HCT116 (cell line): ENCODE data around the gene ZNF571. TPM values are rescaled to one million over a fixed set of nuclear protein-coding genes. Genes with fewer than 3 reads are reported as not detected.

ENCODE experiments used
- ATAC-seq: fragments of 200-7000 bp; cut with Tn5 transposase; 2 replicates; pipeline ENCODE4 v1.9.1; 2020; ENCODE audit warnings: mild to moderate bottlenecking, moderate library complexity
- Bru-seq: library from RNA; stranded (reverse); fragments of 400-500 nt; gene quantifications from one replicate; lab custom pipeline; 2021; lab: Mats Ljungman, UMichigan
- BruChase-seq, 2 experiments: library from RNA; stranded (reverse); fragments of 400-500 nt; gene quantifications; one replicate each; lab custom pipeline; 2021; lab: Mats Ljungman, UMichigan
- BruUV-seq: library from RNA; stranded (reverse); fragments of 400-500 nt; replicated peaks from 2 replicates; lab custom pipeline; 2021; lab: Mats Ljungman, UMichigan
- CTCF ChIA-PET: fragments of 300-600 bp; sonication (Branson Sonifier 250); formaldehyde crosslinking; loops from one replicate; lab custom pipeline; 2021; ENCODE audit warnings: antibody characterized with exemption; lab: Charles Lee
- POLR2A ChIA-PET: fragments of 300-600, 350-600 bp; sonication (Branson Sonifier 250); formaldehyde crosslinking; loops from one replicate; lab custom pipeline; 2021; ENCODE audit warnings: antibody characterized with exemption; lab: Charles Lee
- RAD21 ChIA-PET, 2 experiments: fragments of 300-600 bp; sonication (Branson Sonifier 250); formaldehyde crosslinking; loops; one replicate each; lab custom pipeline; 2023; ENCODE audit warnings: low total read pairs in 2 of 2; ENCODE audit not compliant: uncharacterized antibody in 2 of 2, unreplicated experiment in 2 of 2, low non-redundant PET in 1 of 2; lab: Charles Lee
- DNase-seq: peaks from one replicate; pipeline ENCODE4 v3.0.0-alpha.2; 2010; ENCODE audit warnings: low read depth, low spot score
- H2AFZ ChIP-seq: fragments of 200-600 bp; shearing (Covaris generic), sonication (generic); 2 replicates; pipeline ENCODE4 v1.6.1; 2017; ENCODE audit warnings: low read depth, mixed run types, mixed read lengths, antibody characterized with exemption, low read length; ENCODE audit not compliant: poor library complexity, severe bottlenecking
- H3K27ac ChIP-seq: 2 replicates; pipeline ENCODE4 v1.5.1; 2012; ENCODE audit warnings: low read depth, low read length
- H3K27me3 ChIP-seq: fragments of 200-600 bp; sonication (generic); 2 replicates; pipeline ENCODE4 v1.6.1; 2016; ENCODE audit warnings: mixed run types, low read length, mixed read lengths; ENCODE audit not compliant: insufficient read depth
- H3K36me3 ChIP-seq, 2 experiments: fragments of 200-500 bp in 1 of 2; fragments of 200-600 bp in 1 of 2; sonication (Bioruptor generic) in 1 of 2; sonication (generic) in 1 of 2; 2 replicates each; pipeline versions ENCODE4 v1.5.1 to v1.6.1; 2014 to 2016; ENCODE audit warnings: low read length in 2 of 2, inconsistent platforms in 1 of 2, mixed read lengths in 1 of 2, mixed run types in 1 of 2; ENCODE audit not compliant: insufficient read depth in 2 of 2, control insufficient read depth in 1 of 2
- H3K4me1 ChIP-seq, 2 experiments: fragments of 200-600 bp in 1 of 2; sonication (generic) in 1 of 2; 2 replicates each; pipeline versions ENCODE4 v1.5.1 to v1.6.1; 2012 to 2017; ENCODE audit warnings: low read length in 2 of 2, inconsistent platforms in 1 of 2, mild to moderate bottlenecking in 1 of 2, mixed read lengths in 1 of 2, mixed run types in 1 of 2, moderate library complexity in 1 of 2; ENCODE audit not compliant: insufficient read depth in 2 of 2, control insufficient read depth in 1 of 2
- H3K4me2 ChIP-seq: fragments of 200-600 bp; sonication (generic); 2 replicates; pipeline ENCODE4 v1.6.1; 2017; ENCODE audit warnings: mixed run types, low read length, mixed read lengths
- H3K4me3 ChIP-seq, 2 experiments: fragments of 200-600 bp in 1 of 2; sonication (generic) in 1 of 2; replicated peaks in 1 of 2; 2 replicates each; pipeline ENCODE4 v1.5.1; 2011 to 2016; ENCODE audit warnings: low read length in 2 of 2, control low read depth in 1 of 2, low read depth in 1 of 2, mild to moderate bottlenecking in 1 of 2, mixed read lengths in 1 of 2, mixed run types in 1 of 2
- H3K79me2 ChIP-seq: fragments of 200-600 bp; sonication (generic); 2 replicates; pipeline ENCODE4 v1.6.1; 2017; ENCODE audit warnings: mild to moderate bottlenecking, mixed run types, low read length, moderate library complexity, mixed read lengths; ENCODE audit not compliant: insufficient read depth
- H3K9ac ChIP-seq: fragments of 200-600 bp; sonication (generic); 2 replicates; pipeline ENCODE4 v1.6.1; 2016; ENCODE audit warnings: low read length, mixed read lengths
- H3K9me2 ChIP-seq: fragments of 200-600 bp; sonication (generic), shearing (Covaris generic); 2 replicates; pipeline ENCODE4 v1.6.1; 2017; ENCODE audit warnings: mixed run types, mild to moderate bottlenecking, moderate library complexity; ENCODE audit not compliant: insufficient read depth
- H3K9me3 ChIP-seq, 2 experiments: fragments of 200-500 bp in 1 of 2; fragments of 200-600 bp in 1 of 2; sonication (Bioruptor generic) in 1 of 2; sonication (generic) in 1 of 2; 2 replicates each; pipeline ENCODE4 v1.6.1; 2014 to 2017; ENCODE audit warnings: low read length in 2 of 2, mixed read lengths in 2 of 2, inconsistent platforms in 1 of 2, low read depth in 1 of 2, mild to moderate bottlenecking in 1 of 2, mixed run types in 1 of 2, moderate library complexity in 1 of 2; ENCODE audit not compliant: control insufficient read depth in 1 of 2, insufficient read depth in 1 of 2
- H4K20me1 ChIP-seq: fragments of 200-600 bp; sonication (generic), shearing (Covaris generic); 2 replicates; pipeline ENCODE4 v1.6.1; 2017; ENCODE audit warnings: mixed run types, mild to moderate bottlenecking, moderate library complexity; ENCODE audit not compliant: insufficient read depth
- ATF3 ChIP-seq: IDR thresholded peaks from 2 replicates; pipeline ENCODE4 v1.6.1; 2012
- CBX3 ChIP-seq: IDR thresholded peaks from 2 replicates; pipeline ENCODE4 v1.6.1; 2012; ENCODE audit warnings: low read depth
- CEBPB ChIP-seq: IDR thresholded peaks from 2 replicates; pipeline ENCODE4 v1.6.1; 2012; ENCODE audit warnings: low read depth
- CTCF ChIP-seq, 3 experiments: fragments of 200-600 bp in 1 of 3; sonication (generic) in 1 of 3; IDR thresholded peaks in 2 of 3; conservative IDR thresholded peaks in 1 of 3; 2 replicates each; pipeline ENCODE4 v1.5.1; 2012 to 2017; ENCODE audit warnings: low read depth in 2 of 3, low read length in 2 of 3, antibody characterized with exemption in 1 of 3, borderline replicate concordance in 1 of 3, control low read depth in 1 of 3, mild to moderate bottlenecking in 1 of 3, mixed read lengths in 1 of 3, mixed run types in 1 of 3, moderate library complexity in 1 of 3; ENCODE audit not compliant: insufficient read depth in 1 of 3
- EGR1 ChIP-seq: IDR thresholded peaks from 2 replicates; pipeline ENCODE4 v1.6.1; 2012; ENCODE audit warnings: low read depth
- ELF1 ChIP-seq: IDR thresholded peaks from 2 replicates; pipeline ENCODE4 v1.6.1; 2012; ENCODE audit warnings: low read depth, borderline replicate concordance
- EZH2phosphoT487 ChIP-seq: fragments of 200-600 bp; IDR thresholded peaks from 2 replicates; pipeline ENCODE4 v1.6.1; 2018; ENCODE audit warnings: antibody characterized with exemption, borderline replicate concordance
- FOSL1 ChIP-seq: IDR thresholded peaks from 2 replicates; pipeline ENCODE4 v1.6.1; 2012; ENCODE audit warnings: low read depth
- POLR2A ChIP-seq: IDR thresholded peaks from 2 replicates; pipeline ENCODE4 v1.7.0; 2011; ENCODE audit warnings: borderline replicate concordance; ENCODE audit not compliant: insufficient read depth, insufficient read length; ENCODE audit errors: extremely low read depth
- POLR2AphosphoS5 ChIP-seq: IDR thresholded peaks from 2 replicates; pipeline ENCODE4 v1.6.1; 2011; ENCODE audit warnings: mild to moderate bottlenecking, low read depth, low read length, moderate library complexity
- RAD21 ChIP-seq: IDR thresholded peaks from 2 replicates; pipeline ENCODE4 v1.6.1; 2012; ENCODE audit warnings: low read depth, mild to moderate bottlenecking
- SP1 ChIP-seq: IDR thresholded peaks from 2 replicates; pipeline ENCODE4 v1.6.1; 2012; ENCODE audit warnings: low read depth
- TCF7L2 ChIP-seq: IDR thresholded peaks from 2 replicates; pipeline ENCODE4 v1.7.0; 2011; ENCODE audit warnings: borderline replicate concordance, inconsistent platforms; ENCODE audit not compliant: insufficient read depth, insufficient read length; ENCODE audit errors: extremely low read depth
- ZBTB33 ChIP-seq: IDR thresholded peaks from 2 replicates; pipeline ENCODE4 v1.6.1; 2011; ENCODE audit warnings: mild to moderate bottlenecking, low read length, moderate library complexity; ENCODE audit not compliant: insufficient replicate concordance; ENCODE audit errors: extremely low read depth
- ZFX ChIP-seq: fragments of 450-650 bp; IDR thresholded peaks from 2 replicates; pipeline ENCODE4 v1.6.1; 2017
- ZNF274 ChIP-seq: fragments of 200-500 bp; sonication (Bioruptor generic); IDR thresholded peaks from 2 replicates; pipeline ENCODE4 v1.6.1; 2014; ENCODE audit warnings: mild to moderate bottlenecking, low read depth, low read length, inconsistent platforms
- intact Hi-C: fragments of 100-400 bp; cut with micrococcal nuclease; formaldehyde crosslinking; loops from 2 replicates; pipeline ENCODE4 v1.10.0; 2022
- long read RNA-seq: library from polyadenylated mRNA; unstranded; transcript quantifications from one replicate; pipeline ENCODE4 v2.0.0, GENCODE V29; 2021; ENCODE audit not compliant: unreplicated experiment
- polyA plus RNA-seq: library from polyadenylated mRNA; unstranded; fragments of >200 nt; gene quantifications from 2 replicates; pipeline ENCODE4 v1.2.1, GENCODE V29; 2012; ENCODE audit warnings: missing spikeins
- total RNA-seq: library from RNA; stranded (reverse); gene quantifications from one replicate; pipeline ENCODE4 v1.2.1, GENCODE V29; 2021; ENCODE audit not compliant: unreplicated experiment
- TF ChIP-seq, protein P1 (sequence below): IDR thresholded peaks from 2 replicates; pipeline ENCODE4 v1.6.1; 2012; ENCODE audit warnings: low read depth
- TF ChIP-seq, protein P2 (sequence below): IDR thresholded peaks from 2 replicates; pipeline ENCODE4 v1.6.1; 2012

ZNF571 gene
- total RNA-seq: 0.10 TPM
- polyA plus RNA-seq: 0.04 and 0.07 TPM in 2 replicates
- percentile 10 among the genes with signal in this experiment for Bru-seq, nascent RNA
- BruChase-seq, experiment 1, labeled RNA remaining after a 6-hour chase: percentile 12 among the genes with signal in this experiment
- BruChase-seq, experiment 2, labeled RNA remaining after a 2-hour chase: percentile 13 among the genes with signal in this experiment
- long read RNA-seq: 0 reads

DNA sequence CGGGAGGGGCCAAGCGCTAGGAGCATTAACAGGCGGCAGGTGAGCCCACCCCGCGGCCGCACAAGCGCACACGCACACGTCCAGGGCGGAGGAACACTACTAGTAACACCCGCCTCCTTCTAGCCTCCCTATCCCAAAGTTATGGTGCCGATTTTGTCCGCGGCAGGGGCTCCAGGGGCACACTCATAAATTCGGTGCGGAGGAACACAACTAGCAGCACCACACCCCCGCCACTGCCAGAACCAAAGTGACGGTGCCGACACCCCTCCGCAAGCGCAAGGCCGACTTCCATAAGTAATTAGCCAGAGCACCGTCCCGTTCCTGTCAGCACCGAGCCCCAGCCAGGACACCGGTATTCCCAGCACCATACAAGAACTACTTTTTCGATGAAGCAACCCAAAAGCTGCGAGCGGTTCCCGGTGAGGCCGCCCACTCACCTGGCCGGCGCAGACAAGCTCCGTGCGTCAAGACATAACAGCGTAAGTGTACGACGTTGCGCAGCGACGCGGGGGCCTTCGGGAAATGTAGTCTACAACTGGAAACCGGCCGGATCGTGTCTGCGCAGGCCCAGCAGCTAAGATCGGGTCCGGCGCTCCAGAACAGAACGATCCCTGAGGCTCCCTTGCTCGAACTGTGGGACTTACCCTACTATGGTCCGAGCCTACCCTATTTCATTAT, at the start of gene ZNF571, which contains the start of gene ZNF540:
TSS of gene ZNF571 (minus strand) at position 489 of the 678 bp plus-strand sequence. CDS start 8,116 bp downstream, outside the sequence.
TSS of gene ZNF540 (plus strand) at position 573 of the 678 bp plus-strand sequence. CDS start 3,572 bp downstream, outside the sequence.
- Histone ChIP-seq H3K4me1 (no peaks in the 10 kb centered on the region), H3K27me3 (no peaks in the 10 kb centered on the region), H3K9me2 (no peaks in the 10 kb centered on the region), H3K27ac (no peak within 1 kb of the TSS), H3K36me3 (no peaks in the 10 kb centered on the region), H3K79me2 (no peaks in the 10 kb centered on the region), H3K4me3 (no peak within 1 kb of the TSS), H3K9me3 (peaks cover 8 to 15% of the 10 kb centered on the region in 2 experiments; a peak in 2 of 4 replicates), H3K9ac (no peak within 1 kb of the TSS), H4K20me1 (no peaks in the 10 kb centered on the region), H2AFZ (no peak within 1 kb of the TSS), H3K4me2 (no peak within 1 kb of the TSS)
- CTCF ChIA-PET: no interaction called here
- POLR2A ChIA-PET: no interaction called here
- RAD21 ChIA-PET: no interaction called here
- no peak for DNase-seq
- no peak for ATAC-seq
- BruUV-seq: no TSS peak
- intact Hi-C loops: no loop called here
- TF ChIP-seq ELF1 (no peak), ZBTB33 (no peak), SP1 (no peak), ZFX (no peak), TCF7L2 (no peak), ZNF274 (no peak), CEBPB (no peak), EZH2phosphoT487 (no peak), POLR2A (no peak), POLR2AphosphoS5 (no peak), ATF3 (no peak), EGR1 (no peak), CBX3 (no peak), CTCF (IDR thresholded peaks at IDR 0.05 in 2 of 3, conservative IDR thresholded peaks at IDR 0.05 in 1 of 3; ENCODE audit: borderline replicate concordance in 1 of 3, insufficient read depth in 1 of 3, low read depth in 2 of 3, low read length in 2 of 3) (no peak), RAD21 (no peak), FOSL1 (no peak)
- TF ChIP-seq, protein P1, sequence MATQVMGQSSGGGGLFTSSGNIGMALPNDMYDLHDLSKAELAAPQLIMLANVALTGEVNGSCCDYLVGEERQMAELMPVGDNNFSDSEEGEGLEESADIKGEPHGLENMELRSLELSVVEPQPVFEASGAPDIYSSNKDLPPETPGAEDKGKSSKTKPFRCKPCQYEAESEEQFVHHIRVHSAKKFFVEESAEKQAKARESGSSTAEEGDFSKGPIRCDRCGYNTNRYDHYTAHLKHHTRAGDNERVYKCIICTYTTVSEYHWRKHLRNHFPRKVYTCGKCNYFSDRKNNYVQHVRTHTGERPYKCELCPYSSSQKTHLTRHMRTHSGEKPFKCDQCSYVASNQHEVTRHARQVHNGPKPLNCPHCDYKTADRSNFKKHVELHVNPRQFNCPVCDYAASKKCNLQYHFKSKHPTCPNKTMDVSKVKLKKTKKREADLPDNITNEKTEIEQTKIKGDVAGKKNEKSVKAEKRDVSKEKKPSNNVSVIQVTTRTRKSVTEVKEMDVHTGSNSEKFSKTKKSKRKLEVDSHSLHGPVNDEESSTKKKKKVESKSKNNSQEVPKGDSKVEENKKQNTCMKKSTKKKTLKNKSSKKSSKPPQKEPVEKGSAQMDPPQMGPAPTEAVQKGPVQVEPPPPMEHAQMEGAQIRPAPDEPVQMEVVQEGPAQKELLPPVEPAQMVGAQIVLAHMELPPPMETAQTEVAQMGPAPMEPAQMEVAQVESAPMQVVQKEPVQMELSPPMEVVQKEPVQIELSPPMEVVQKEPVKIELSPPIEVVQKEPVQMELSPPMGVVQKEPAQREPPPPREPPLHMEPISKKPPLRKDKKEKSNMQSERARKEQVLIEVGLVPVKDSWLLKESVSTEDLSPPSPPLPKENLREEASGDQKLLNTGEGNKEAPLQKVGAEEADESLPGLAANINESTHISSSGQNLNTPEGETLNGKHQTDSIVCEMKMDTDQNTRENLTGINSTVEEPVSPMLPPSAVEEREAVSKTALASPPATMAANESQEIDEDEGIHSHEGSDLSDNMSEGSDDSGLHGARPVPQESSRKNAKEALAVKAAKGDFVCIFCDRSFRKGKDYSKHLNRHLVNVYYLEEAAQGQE: no peak
- TF ChIP-seq, protein P2, sequence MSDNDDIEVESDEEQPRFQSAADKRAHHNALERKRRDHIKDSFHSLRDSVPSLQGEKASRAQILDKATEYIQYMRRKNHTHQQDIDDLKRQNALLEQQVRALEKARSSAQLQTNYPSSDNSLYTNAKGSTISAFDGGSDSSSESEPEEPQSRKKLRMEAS: no peak
